ENCODE measurements around the gene C1QTNF8.

The C1QTNF8 gene

DNA sequence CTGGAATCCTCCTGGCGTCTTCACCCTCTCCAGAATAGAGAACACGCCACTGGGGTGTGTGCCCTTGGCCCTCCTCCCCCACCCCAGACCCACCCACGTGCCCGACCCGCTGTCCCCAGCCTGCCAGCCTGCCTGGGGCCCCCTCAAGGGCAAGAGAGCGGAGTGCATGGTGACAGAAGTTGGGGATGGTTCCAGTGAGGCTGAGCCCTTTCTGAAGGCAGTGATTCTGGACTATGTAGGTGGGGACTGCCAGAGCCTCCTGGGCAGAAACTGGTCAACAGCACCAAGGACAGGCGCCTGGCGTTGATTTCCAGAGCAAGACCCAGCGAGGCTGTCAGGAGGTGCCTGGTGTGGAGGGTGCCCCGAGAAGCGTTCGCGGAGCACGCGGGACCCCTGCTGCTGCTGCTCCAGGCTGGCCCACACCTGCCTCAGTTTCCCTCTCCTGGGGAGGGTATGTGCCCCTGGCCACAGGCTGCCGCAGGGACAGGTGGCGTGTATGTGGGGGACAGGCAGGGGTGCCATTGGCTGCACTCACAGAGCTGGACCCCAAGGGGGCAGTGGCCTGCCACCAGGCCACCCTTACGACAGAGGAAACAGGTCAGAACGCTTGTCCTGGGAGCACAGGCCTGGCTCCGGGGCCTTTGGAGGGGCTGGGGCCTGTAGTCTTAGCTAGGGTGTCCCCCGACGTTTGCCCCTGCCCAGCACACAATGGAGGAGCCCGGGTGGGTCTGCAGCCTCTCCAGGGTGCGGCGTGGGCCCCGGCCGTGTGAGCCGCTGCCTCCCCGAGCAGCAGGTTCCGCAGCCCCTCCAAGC, 22.3 kb downstream of the C1QTNF8 start:
- no peak for DNase-seq

DNA sequence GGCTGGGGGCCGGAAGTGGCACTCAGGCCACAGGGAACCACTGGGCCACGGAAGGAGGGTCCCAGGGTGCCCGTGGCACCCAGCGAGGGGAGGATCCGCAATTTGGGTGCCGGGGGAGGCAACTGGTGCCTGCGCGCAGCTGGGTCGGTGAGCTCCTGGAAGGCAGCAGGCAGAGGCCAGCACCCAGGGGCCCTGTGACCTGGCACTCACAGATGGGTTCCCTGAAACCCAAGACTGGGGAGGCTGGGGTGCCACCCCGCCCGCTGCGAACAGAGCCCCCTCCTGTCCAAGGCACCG, 22.8 kb downstream of the C1QTNF8 start:
- DNase-seq: no peak

DNA sequence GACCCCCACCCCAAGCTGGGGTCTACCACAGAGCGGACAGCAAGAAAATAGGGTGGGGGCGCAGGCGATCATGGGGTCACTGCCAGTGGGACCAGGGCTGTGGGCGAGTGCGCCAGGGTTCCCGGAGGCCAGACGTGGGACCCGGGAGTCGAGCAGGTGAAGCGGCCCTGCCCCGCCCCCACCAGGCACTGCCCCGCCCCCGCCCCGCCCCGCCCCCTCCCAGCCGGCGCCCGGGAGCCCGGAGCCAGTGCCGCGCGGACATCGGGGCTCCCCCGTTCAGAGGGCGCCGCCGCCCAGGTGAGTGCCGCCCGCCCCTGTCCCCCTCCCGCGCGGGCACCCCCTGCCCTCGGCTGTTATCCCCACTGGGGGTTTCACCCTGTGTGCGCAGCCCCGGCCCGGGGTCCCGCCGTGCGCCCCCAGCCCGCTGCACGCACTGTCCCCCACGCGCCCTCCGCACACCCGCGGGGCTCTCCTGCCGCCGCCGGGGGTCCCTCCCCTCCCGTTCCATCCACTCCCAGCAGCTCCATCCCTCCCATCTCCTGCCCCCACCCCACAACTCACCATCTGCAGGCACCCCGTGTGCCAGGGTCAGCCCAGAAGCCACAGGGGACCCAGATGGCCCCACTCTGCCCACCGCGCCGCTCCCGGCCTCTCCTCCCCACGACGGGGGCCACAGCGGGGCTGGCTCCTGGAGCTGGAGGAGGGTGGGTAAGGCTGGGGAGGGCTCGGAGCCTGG, 23.4 kb downstream of the C1QTNF8 start, which contains the start of gene SSTR5:
SSTR5 (plus strand) TSS at position 222 of the 736 bp plus-strand sequence. CDS start 6,122 bp downstream, outside the sequence.
- no peak for DNase-seq

DNA sequence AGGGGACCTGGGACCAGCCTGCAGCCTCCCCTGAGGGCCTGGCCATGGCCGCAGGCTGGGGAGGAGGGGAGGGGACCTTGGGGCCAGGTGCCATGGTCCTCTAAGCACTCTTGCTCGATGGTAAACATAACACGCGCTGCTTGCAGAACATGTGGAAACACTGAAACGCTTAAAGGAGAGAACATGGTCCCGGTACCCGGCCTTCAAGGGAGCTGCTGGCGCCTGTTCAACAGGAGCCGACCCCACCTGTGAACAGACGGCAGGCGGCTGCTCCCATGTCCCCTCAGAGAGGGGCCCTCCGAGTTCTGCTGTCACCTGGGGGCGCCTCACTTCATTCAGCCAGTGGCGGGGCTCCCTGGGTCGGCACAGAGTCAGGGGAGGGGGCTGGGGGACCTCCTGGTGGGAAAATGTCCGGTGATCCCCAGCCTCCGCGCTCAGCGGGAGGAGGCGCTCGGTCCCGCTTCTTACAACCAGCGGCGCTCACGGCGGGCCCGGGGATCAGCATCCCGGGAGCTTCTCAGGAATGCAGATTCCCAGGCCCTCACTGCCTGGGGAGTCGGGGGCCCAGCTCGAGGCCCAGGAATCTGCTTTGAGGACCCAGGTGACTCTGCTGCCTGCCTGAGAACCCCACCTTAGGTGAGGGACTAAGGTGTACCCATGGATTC, 24.4 kb downstream of the C1QTNF8 start:
- no peak for DNase-seq

DNA sequence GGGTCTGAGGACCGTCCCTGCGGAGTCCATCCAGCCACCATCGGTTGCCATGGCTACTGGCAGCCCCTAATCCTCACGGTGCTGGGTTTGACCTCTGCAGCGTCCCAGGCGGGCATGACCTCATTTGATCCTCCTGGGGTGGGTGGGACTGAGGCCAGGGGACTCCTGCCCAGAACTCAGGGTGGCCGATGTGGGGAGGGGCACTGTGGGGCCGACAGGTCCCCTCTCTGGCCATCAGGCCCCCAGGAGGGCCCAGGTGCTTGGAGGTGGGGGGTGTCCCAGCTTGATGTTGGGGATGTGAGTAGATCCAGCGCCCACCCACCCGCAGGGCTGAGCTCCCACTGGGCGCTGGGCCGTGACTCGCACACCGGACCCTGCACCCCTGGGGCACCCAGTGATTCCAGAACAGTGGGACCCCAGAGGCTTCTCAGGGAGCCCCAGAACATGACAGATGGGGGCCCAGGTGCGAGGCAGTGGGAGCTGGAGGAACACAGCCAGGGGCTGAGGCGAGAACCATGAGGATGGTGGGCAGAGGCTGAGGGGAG, 25.1 kb downstream of the C1QTNF8 start:
- DNase-seq: no peak

DNA sequence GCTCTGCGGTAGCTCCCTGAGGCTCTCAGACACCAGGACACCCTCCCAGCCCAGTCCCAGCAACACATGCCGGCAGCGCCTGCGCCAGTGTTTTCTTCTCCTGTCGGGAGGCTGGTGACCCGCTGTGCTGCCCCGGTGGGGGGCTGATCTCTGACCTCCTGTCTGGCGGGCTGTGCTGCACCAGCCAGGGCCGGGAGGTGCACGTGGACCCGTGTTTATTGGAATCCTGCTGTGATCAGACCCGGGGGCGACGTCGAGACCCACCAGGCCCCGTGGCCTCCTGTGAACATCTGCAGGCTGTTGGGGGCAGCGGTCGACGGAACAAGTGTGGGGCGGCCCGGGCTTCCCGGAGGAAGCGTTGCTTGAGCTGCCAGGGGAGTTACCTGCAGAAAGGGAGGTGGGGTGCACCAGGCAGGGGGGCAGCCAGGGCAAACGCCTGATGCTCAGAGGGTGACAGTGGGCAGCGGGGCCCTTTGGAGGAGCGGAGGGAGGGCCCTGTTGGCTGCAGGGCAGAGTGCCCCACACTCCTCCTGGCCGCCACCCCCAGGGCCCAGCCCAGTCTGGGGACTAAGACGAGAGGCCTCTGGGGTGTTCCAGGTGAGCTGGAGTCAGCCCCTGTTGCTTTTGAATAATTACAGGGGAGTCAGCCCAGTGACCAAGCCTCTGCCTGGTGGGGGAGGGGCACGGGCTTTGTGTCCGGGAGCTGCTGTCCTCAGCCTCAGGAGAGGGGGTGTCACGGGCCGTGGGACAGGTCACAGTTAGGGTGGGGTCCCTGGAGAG, 25.8 kb downstream of the C1QTNF8 start:
- no peak for DNase-seq

DNA sequence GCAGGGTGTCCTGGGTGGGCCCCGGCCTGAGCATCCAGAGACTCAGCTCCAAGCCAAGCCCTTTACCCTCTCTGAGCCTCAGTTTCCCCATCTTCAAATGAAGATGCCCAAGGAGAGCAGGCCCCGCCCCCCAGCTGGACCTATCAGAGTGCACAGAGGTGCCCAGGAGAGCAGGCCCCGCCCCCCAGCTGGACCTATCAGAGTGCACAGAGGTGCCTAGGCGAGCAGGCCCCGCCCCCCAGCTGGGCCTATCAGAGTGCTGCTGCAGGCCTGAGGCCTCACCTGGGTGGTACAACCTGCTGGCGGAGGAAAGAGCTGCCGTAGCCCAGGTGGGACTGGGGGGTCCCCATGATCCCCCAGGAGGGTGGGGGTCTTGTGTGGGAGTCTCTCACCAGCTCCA, 26.9 kb downstream of the C1QTNF8 start:
- DNase-seq: no peak

DNA sequence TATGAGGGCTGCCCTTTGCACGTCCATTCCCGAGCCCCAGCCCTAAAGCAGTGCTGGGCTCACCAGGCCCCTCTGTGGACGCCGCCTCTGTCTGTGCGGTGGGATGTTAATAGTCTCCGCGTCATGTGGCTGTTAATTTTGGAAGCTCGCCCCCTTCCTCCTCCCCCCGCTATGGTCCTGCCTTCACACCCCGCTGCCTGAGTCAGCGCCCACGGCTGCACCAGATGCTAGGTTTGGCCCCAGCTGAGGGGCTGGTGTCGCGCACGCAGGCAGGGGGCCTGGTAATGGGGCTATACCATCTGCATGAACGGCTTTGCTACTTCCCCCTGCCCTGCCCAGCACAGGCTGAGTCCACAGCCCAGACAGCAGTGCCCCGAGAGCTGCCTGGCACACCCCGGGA, 27.6 kb downstream of the C1QTNF8 start:
- no peak for DNase-seq

DNA sequence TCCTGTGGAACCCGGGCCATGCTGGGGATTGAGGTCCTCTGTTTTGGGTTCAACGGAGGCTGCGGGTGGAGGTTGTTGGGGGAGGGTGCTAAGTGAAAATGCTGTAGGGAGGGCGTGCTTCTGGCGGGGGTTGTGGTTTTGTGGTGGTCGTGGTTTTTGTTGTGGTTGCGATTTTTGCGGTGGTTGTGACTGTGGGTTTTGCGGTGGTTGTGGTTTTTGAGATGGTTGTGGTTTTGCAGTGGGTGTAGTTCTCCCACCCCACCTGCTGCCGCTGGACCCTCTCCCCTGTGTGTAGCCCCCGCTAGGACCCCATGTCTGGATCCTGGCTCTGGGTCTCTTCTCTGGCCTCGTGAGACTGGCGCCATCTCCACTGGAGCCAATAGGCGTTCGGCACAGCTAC, 28.4 kb downstream of the C1QTNF8 start:
- no peak for DNase-seq

DNA sequence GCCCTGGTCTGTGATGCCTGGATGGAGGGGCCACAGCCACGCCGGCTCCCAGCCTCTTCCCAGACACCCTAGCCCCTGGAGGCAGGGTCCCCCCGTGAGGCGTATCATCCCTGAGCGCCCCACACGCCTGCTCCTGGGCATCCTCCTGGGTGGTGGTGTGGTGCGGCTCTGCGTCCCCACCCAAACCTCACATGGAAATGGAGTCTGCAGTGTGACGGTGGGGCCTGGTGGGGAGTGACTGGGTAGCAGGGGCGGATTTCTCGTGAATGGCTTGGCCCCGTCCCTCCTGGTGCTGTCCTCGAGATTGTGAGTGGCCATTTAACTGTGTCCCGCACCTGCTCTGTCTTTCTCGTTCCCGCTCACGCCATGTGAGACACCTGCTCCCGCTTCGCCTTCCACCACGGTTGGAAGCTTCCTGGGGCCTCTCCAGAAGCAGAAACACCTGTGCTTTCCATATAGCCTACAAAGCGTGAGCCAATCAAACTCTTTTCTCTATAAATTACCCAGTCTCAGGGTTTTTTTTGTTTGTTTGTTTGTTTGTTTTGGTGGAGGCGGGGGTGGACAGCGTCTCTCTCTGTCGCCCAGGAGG, 29.4 kb downstream of the C1QTNF8 start:
- DNase-seq: no peak

DNA sequence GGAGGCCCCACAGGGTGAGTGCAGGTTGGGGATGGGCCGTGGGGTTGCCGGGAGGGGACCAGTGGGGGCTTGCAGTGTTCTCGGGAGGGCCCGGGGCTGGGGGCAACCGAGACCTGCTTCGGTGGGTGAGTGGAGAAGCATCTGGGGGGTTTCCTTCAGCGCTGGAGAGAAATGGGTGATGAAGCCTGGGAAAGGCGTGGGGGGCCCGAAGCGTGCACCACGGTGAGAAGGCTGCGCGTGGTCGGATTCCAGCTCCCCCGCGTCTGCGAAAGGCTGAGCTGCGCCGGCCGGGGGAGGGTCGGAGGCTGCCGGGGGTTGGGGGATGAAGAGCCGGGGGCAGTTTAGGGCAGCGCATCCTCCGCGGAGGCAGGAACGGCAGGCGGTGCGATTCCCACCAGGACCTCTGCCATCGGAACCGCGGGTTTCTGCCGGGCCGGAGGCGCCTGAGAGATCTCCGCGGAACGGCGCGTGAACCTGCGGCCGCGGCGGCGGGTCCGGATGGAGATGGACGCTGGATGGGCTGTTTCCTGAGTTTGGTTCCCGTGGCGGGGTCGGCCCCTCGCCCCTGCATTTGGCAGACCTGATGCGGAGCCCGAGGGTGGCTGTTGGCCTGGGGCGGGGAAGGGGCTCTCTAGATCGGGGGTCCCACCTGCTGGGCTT, 30.4 kb downstream of the C1QTNF8 start:
- no peak for DNase-seq

DNA sequence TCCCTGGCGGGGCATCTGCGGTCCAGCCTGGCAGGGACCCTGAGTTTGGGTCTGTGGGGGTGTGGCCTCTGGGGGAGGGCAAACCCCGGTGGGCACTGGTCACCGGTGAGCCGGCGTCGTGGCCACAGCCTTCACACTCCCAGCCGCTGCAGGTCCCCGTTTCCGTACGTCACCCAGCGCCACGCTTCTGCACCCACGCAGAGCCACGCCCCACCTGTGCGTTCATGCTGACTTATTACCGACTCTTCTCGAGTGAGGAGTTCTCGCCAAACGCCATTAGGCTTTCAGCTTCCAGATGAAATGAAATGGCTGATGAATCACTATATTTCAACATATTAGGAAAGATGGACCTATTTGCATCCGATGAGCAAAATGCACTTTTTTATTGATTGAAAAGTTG, 32.3 kb downstream of the C1QTNF8 start:
- DNase-seq: no peak

DNA sequence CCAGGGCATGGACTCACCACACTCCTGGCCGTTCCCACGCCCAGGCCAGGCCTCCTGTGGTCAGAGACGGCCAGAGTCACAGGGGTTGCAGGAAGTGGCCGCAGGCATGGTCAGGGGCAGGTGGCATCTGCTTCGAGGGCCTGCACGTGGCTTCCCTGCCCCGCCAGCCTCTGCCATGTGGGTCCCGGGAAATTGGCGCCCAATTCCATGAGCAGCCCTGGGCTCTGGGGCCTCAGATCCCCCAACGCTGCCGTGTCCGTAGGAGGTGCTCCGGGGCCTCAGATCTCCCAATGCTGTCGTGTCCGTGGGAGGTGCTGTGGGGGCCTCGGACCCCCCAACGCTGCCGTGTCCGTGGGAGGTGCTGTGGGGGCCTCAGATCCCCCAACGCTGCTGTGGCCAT, 33.1 kb downstream of the C1QTNF8 start:
- DNase-seq: no peak

DNA sequence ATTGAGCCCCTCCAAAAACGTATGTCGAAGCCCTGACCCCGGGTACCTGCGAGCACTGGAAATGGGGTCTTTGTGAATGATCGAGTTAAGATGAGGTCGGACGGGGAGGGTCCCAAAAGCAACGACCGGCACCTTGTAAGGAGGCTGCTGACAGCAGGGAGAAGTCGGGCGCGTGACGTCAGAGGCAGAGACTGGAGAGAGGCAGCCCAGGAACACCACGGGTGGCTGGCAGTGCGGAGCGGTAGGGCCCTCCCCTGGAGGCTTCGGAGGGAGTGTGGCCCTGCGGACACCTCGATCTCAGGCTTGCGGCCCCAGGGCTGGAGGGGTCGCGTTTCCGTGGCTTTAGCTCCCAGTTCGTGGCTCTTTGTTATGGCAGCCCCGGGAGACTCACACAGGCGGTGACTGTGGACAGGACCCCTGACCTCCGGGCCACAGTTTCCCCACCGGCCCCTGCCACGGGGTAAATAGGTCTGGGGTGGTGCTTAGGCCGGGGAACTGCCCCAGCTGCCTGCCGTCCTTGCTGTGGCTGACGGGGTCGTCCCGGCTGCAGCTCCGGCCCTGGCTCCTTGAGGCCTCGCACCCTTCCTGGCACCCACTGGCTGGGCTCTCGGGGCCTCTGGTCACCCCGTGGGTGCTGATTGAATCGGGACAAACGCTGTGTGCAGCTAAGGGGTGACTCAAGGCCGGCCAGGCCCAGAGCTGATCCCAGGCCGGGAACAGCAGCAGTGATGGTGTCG, 34.1 kb downstream of the C1QTNF8 start:
- DNase-seq: no peak

DNA sequence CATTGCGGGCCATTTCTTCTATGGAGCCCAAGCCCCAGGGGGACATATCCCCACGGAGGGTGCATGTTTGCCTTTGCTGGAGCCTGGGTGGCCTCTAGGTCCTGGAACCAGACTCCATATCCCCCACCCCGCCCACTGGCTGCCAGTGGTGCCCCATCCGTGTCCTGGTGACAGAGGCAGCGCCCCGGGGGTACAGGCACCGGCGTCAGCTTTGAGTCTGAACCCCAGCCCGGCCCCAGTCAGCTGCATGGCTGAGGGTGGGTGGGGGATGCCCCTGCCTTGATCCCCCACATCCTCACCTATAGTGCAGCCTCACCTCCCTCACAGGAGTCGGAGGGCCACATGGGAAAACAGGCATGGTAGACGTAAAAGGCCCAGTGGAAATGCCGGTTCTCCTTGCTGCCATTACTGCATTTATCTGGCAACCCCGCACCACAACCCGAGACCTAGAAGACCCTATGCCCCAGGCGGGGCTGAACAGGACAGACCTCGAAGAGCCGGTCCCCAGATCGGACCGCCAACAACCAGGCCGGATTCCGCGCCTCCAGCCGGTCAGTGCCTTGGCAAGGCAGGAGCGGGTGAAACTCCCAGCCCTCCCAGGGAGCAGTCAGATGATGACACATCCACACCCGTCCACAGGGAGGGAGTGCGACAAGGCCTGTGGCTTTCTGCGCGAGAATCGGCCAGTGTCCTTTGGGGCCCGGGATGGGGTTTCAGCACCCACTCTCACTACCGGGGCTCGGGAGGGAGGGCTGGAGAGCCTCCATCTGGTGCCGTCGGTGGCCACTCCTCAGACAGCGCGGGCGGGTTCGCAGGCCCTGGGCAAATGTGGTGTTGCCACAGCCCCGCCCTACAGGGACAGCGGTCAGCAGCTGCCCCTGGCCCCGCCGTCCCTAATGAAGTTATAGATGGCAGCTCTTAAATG, 35.4 kb downstream of the C1QTNF8 start:
- no peak for DNase-seq

DNA sequence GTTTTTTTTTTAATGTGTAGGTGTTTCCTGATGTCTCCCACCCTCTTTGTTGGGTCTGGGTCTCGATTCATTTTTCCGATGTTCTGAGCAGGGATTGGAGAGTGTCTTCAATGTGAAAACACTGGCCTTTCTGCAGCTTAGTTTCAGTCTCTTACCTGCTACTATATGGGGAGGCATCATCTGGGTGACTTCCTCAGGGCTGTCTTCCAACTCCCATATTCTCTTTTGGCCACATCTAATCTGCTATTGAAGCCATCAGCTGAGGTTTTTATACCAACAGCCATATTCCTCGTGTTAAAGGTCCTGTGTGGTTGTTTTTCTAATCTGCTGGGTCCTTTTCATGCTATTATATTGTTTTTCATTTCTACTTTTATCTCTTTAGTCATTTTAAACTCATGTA, 36.7 kb downstream of the C1QTNF8 start:
- no peak for DNase-seq

DNA sequence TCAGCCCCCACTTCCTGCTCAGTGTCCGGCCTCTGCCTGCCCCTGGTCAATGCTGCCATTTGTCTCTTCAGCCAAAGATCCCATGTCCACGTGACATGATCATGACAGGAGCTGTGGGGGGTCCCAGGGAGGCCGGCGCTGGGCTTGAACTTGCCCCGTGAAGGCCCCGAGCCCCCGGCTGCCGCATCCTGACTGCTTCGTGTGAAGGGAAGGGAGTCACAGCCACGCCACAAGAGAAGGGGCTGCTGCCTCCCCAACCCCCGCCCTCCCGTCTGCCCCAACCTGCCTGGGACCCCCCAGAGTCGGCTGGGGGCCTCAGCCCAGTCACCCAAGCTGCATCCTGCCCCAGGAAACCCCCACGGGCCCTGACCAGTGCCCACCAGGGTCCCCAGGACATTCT, 37.8 kb downstream of the C1QTNF8 start:
- no peak for DNase-seq

DNA sequence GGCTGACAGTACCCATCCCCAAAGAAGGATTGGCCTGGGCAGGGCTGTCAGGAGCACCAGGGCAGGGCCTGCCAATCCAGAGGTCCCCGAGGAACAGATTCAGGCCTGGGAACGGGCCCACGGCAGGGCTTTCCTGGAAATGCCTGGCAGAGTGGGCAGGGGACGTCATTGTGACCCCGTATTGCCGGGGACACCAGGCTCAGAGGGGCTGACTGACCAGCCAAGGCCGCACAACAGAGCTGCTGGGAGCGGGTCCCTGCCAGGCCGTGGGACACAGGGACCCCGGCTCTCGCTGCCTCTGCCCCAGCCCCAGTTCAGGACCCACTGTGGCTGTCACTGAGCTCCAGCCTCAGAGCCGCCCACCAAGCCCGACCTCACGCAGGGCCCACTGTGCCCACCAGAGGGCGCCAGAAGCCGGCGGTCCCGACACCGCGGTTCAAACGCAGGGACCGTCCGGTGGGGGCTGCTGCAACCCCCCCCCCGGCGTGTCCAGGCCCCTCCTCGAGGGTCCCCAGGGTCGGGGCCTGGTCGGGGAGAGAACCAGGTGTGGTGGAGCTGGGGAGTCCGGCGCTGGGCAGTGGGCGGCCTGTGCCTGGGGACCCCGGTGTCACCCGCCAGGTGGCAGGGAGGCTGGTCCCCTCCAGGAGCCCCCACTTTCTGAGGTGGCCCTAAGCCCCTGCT, 38.7 kb downstream of the C1QTNF8 start:
- no peak for DNase-seq

DNA sequence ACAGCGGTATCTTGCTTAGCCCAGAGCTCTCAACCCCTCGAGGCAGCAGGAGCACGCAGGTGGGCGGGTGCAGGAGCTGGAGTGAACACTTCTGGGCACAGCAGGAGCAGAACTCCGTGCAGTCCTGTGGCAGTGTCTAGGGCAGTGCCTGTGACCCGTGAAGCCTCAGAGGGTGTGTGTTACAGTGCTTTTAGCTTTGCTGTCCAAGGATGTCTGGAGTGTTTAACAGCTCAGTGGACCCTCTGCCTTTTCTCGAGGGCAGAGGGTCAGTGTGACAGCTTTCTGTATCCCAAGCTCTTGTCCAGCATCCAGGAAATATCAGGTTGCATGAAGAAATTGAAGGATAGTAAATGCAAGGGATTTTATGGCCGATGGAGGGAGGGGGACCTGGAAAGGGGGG, 39.8 kb downstream of the C1QTNF8 start:
- no peak for DNase-seq

DNA sequence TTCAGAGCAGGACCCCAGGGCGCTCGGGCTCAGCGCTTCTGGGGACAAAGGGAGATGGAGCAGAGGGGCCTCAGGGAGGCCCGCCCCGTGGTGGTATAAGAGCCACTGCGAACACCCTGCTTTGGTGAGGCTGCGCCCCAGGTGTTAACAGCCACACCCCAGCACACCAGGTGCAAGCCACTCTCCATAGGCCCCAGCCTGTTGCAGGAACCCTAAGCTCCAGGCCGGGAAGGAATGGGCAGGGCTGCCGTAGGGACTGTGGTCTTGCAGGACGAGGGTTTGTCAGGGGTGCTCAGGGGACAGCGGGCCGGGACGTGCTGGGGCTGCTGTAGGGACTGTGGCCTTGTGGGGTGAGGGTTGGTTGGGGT, 40.5 kb downstream of the C1QTNF8 start:
- no peak for DNase-seq

All from GF-D8 (cell line).